Measurements from ENCODE around the gene NFE2L2. TPM values are rescaled to one million over a fixed set of nuclear protein-coding genes. Genes with fewer than 3 reads are reported as not detected.

Gene NFE2L2
- polyA plus RNA-seq, 1 of the 3 experiments (the other 2 are of a cell fraction), result 40.9 TPM

GRCh38 chr2:177275743-177276055 lies 11.2 kb upstream of the NFE2L2 start:
- Histone ChIP-seq H3K9me3 (no peaks in the 10 kb centered on the region), H3K9ac (no peak overlapping the region), H3K36me3 (replicated peaks in 1 of 2; ENCODE audit: control insufficient read depth in 1 of 2, insufficient read depth in 2 of 2, low read length in 1 of 2) (no peaks in the 10 kb centered on the region), H2AFZ (ENCODE audit: low read depth) (no peak overlapping the region), H3K27ac (ENCODE audit: low read depth in 2 of 2, low read length in 1 of 2) (no peak overlapping the region), H3K27me3 (ENCODE audit: insufficient read depth) (no peaks in the 10 kb centered on the region), H3K4me1 (ENCODE audit: control insufficient read depth in 1 of 2, insufficient read depth in 2 of 2, low read depth in 1 of 2, low read length in 1 of 2) (no peaks in the 10 kb centered on the region; a peak in 1 of 4 replicates), H3F3A (replicated peaks; ENCODE audit: insufficient read depth) (peaks cover 4% of the 10 kb centered on the region), H4K20me1 (ENCODE audit: insufficient read depth) (no peaks in the 10 kb centered on the region), H3K4me3 (ENCODE audit: low read depth in 2 of 2, low read length in 1 of 2) (no peak overlapping the region), H3K79me2 (ENCODE audit: insufficient read depth) (no peaks in the 10 kb centered on the region), H3K4me2 (no peak overlapping the region), H3K9me2 (no peaks in the 10 kb centered on the region)
- DNase-seq, result no peak
- WGBS (ENCODE audit: low lambda C conversion rate), result 83% methylated on average over 4 of the region's 4 CpGs
- no peak for TF ChIP-seq JUND (IDR thresholded peaks at IDR 0.05)
- no peak for TF ChIP-seq ZBTB33 (IDR thresholded peaks at IDR 0.05; ENCODE audit: borderline replicate concordance, low read depth)
- no peak for TF ChIP-seq GABPA (IDR thresholded peaks at IDR 0.05; ENCODE audit: low read depth)
- TF ChIP-seq NRF1 (IDR thresholded peaks at IDR 0.05; ENCODE audit: low read depth, low read length), result no peak
- TF ChIP-seq REST (IDR thresholded peaks at IDR 0.05; ENCODE audit: low read depth, low read length), result no peak
- no peak for TF ChIP-seq MEF2A (IDR thresholded peaks at IDR 0.05; ENCODE audit: borderline replicate concordance, low read depth)
- no peak for TF ChIP-seq TAF1 (IDR thresholded peaks at IDR 0.05; ENCODE audit: borderline replicate concordance, low read depth, low read length)
- TF ChIP-seq EZH2phosphoT487 (IDR thresholded peaks at IDR 0.05; ENCODE audit: borderline replicate concordance, low read depth), result no peak
- no peak for TF ChIP-seq IRF3 (IDR thresholded peaks at IDR 0.05; ENCODE audit: low read depth, low read length)
- TF ChIP-seq CHD2 (IDR thresholded peaks at IDR 0.05; ENCODE audit: low read length, partially characterized antibody), result no peak
- no peak for TF ChIP-seq NFIC (IDR thresholded peaks at IDR 0.05; ENCODE audit: borderline replicate concordance)
- no peak for TF ChIP-seq ELF1 (IDR thresholded peaks at IDR 0.05)
- no peak for TF ChIP-seq SIN3A (IDR thresholded peaks at IDR 0.05; ENCODE audit: borderline replicate concordance, low read depth, low read length)
- TF ChIP-seq FOXM1 (IDR thresholded peaks at IDR 0.05; ENCODE audit: low read depth), result no peak
- TF ChIP-seq RAD21 (IDR thresholded peaks at IDR 0.05; ENCODE audit: low read length), result no peak
- TF ChIP-seq, protein P1, sequence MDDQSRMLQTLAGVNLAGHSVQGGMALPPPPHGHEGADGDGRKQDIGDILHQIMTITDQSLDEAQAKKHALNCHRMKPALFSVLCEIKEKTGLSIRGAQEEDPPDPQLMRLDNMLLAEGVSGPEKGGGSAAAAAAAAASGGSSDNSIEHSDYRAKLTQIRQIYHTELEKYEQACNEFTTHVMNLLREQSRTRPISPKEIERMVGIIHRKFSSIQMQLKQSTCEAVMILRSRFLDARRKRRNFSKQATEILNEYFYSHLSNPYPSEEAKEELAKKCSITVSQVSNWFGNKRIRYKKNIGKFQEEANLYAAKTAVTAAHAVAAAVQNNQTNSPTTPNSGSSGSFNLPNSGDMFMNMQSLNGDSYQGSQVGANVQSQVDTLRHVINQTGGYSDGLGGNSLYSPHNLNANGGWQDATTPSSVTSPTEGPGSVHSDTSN (IDR thresholded peaks at IDR 0.05), result no peak
- no peak for TF ChIP-seq MXI1 (IDR thresholded peaks at IDR 0.05; ENCODE audit: low read depth, low read length)
- no peak for TF ChIP-seq SMC3 (IDR thresholded peaks at IDR 0.05; ENCODE audit: low read depth, low read length)
- TF ChIP-seq RCOR1 (IDR thresholded peaks at IDR 0.05; ENCODE audit: low read length), result no peak
- ChIA-PET CTCF (no interaction called here), POLR2A (no interaction called here)
